ENCODE results near the gene DENND5A.
"Not testable (repeated sequence)": the region's sequence is repeated elsewhere in the genome, so short reads cannot be mapped to it uniquely, and the experiment has no call there.

The DENND5A gene

GRCh38 chr11:9172389-9172788 is 92.8 kb downstream of the DENND5A start:
- DNase-seq = no peak

GRCh38 chr11:9170450-9170849 is 94.7 kb downstream of the DENND5A start:
- DNase-seq = peak; percentile 74

GRCh38 chr11:9169595-9170295 is 95.4 kb downstream of the DENND5A start:
- no peak for DNase-seq

- not testable (repeated sequence) for DNase-seq
These were observed 103.2 kb downstream of the DENND5A start for GRCh38 chr11:9161991-9162390.

- peak; percentile 73 for DNase-seq
These were observed 105.0 kb downstream of the DENND5A start for GRCh38 chr11:9160166-9160565.

- DNase-seq = peak; percentile 94
These were observed 106.2 kb downstream of the DENND5A start for GRCh38 chr11:9158898-9159391.

GRCh38 chr11:9155930-9156329 is 109.2 kb downstream of the DENND5A start:
- DNase-seq = no peak

- DNase-seq = no peak
These were observed 111.5 kb downstream of the DENND5A start for GRCh38 chr11:9153651-9154050.

- no peak for DNase-seq
These were observed 113.5 kb downstream of the DENND5A start for GRCh38 chr11:9151631-9152030.

- peak; percentile 16 for DNase-seq
These were observed 114.2 kb downstream of the DENND5A start for GRCh38 chr11:9150926-9151325.

- DNase-seq = peak; percentile 87
These were observed 114.6 kb downstream of the DENND5A start for GRCh38 chr11:9150501-9150900.

- DNase-seq = no peak
These were observed 116.4 kb downstream of the DENND5A start for GRCh38 chr11:9148727-9149126.

- no peak for DNase-seq
These were observed 117.1 kb downstream of the DENND5A start for GRCh38 chr11:9148035-9148434.

- DNase-seq = no peak
These were observed 118.7 kb downstream of the DENND5A start for GRCh38 chr11:9146477-9146876.

- DNase-seq = no peak
These were observed 119.9 kb downstream of the DENND5A start for GRCh38 chr11:9145283-9145682.

GRCh38 chr11:9144828-9145227 is 120.3 kb downstream of the DENND5A start:
- no peak for DNase-seq

- no peak for DNase-seq
These were observed 121.4 kb downstream of the DENND5A start for GRCh38 chr11:9143721-9144120.

- DNase-seq = no peak
These were observed 122.4 kb downstream of the DENND5A start for GRCh38 chr11:9142732-9143131.

GRCh38 chr11:9141186-9141585 is 124.0 kb downstream of the DENND5A start:
- DNase-seq = no peak

GRCh38 chr11:9139628-9140357 is 125.4 kb downstream of the DENND5A start:
- DNase-seq = no peak

- DNase-seq = peak; percentile 89
These were observed 126.3 kb downstream of the DENND5A start for GRCh38 chr11:9138612-9139579.

GRCh38 chr11:9138133-9138453 is 127.1 kb downstream of the DENND5A start:
- no peak for DNase-seq
